ENCODE measurements around the gene GP5. TPM values are rescaled to one million over a fixed set of nuclear protein-coding genes. Genes with fewer than 3 reads are reported as not detected.

GP5 gene
- total RNA-seq, 1 experiment from 2014 or later, result 0.21 TPM

DNA sequence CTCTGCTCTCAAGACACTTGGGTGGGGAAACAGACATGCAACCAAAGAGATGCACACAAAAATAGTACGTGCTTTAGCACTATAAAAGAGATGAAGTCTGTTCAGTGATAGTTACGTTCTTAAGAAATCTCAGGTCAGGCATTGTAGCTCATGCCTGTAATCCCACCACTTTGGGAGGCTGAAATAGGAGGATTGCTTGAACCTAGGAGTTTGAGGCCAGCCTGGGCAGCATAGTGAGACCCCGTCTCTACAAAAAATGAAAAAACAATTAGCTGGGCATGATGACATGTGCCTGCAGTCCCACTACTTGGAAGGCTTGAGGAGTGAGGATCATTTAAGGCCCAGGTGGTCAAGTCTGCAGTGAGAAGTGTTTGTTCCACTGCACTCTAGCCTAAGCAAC, 35.4 kb upstream of the GP5 start:
- no peaks in the 10 kb centered on the region for H3K4me1 Mint-ChIP-seq (ENCODE audit: low read depth, unreplicated experiment)
- peaks cover 50% of the 10 kb centered on the region for H3K36me3 Mint-ChIP-seq (ENCODE audit: insufficient read depth, unreplicated experiment)
- no peaks in the 10 kb centered on the region for H3K9me3 Mint-ChIP-seq (ENCODE audit: low read depth, unreplicated experiment)
- BruUV-seq (replicated peaks), result no TSS peak
- no peak for TF ChIP-seq CTCF (IDR thresholded peaks at IDR 0.05; ENCODE audit: unreplicated experiment)
- intact Hi-C loops (cut with micrococcal nuclease; ENCODE audit: unreplicated experiment), result no loop called here
- no peak overlapping the region for H3K27ac Mint-ChIP-seq (ENCODE audit: unreplicated experiment)
- CTCF ChIA-PET, result no interaction called here
- no peaks in the 10 kb centered on the region for H3K27me3 Mint-ChIP-seq (ENCODE audit: unreplicated experiment)
- H3K4me3 Mint-ChIP-seq (ENCODE audit: low read depth, unreplicated experiment), result no peak overlapping the region
- DNase-seq, result no peak

DNA sequence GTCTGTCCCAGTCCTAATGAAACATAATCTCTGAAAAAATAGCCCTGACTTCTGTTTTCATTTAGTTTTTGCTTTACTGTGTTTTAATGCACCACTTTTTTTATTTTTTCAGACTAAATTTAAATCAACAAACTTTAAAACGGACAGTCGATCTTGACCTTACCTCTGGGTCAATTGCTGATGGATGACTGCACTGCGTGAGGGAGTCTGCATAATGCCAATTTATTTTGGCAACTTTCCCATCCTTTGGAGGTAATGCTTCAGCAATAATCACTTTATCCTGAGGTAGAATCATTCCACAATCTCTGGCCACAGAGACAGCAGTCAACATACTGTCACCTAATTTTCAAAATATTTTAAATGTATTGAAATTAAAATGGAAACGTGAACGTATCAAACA, 32.5 kb upstream of the GP5 start:
- no peaks in the 10 kb centered on the region for H3K27me3 Mint-ChIP-seq (ENCODE audit: unreplicated experiment)
- no TSS peak for BruUV-seq (replicated peaks)
- H3K4me3 Mint-ChIP-seq (ENCODE audit: low read depth, unreplicated experiment), result no peak overlapping the region
- no peaks in the 10 kb centered on the region for H3K9me3 Mint-ChIP-seq (ENCODE audit: low read depth, unreplicated experiment)
- H3K36me3 Mint-ChIP-seq (ENCODE audit: insufficient read depth, unreplicated experiment), result peaks cover 47% of the 10 kb centered on the region
- H3K4me1 Mint-ChIP-seq (ENCODE audit: low read depth, unreplicated experiment), result no peaks in the 10 kb centered on the region
- CTCF ChIA-PET, result no interaction called here
- H3K27ac Mint-ChIP-seq (ENCODE audit: unreplicated experiment), result no peak overlapping the region
- intact Hi-C loops (cut with micrococcal nuclease; ENCODE audit: unreplicated experiment), result no loop called here
- DNase-seq, result no peak
- TF ChIP-seq CTCF (IDR thresholded peaks at IDR 0.05; ENCODE audit: unreplicated experiment), result no peak

DNA sequence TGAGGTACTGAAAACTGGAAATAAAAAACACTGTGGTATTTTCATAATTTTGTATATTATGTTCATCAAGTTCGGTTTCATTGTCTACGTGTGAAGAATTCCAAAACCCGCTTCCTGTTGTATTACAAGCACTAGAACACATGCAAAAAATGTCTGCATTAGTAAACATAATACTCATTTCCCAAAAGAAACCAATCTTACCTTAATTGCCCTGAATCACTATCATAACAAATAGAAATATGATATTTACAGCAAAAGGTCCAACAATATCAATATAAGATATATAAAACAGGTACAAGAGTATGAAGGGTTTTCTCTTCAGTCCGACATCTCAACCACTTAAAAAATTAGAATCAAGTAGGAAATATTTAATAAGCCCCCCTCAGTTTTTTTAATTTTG, 26.3 kb upstream of the GP5 start:
- Mint-ChIP-seq H3K9me3 (ENCODE audit: low read depth, unreplicated experiment) (no peaks in the 10 kb centered on the region), H3K27me3 (ENCODE audit: unreplicated experiment) (no peaks in the 10 kb centered on the region), H3K4me1 (ENCODE audit: low read depth, unreplicated experiment) (no peaks in the 10 kb centered on the region), H3K27ac (ENCODE audit: unreplicated experiment) (no peak overlapping the region), H3K4me3 (ENCODE audit: low read depth, unreplicated experiment) (no peak overlapping the region), H3K36me3 (ENCODE audit: insufficient read depth, unreplicated experiment) (peaks cover 39% of the 10 kb centered on the region)
- intact Hi-C loops (cut with micrococcal nuclease; ENCODE audit: unreplicated experiment), result no loop called here
- BruUV-seq (replicated peaks), result no TSS peak
- CTCF ChIA-PET, result no interaction called here
- TF ChIP-seq CTCF (IDR thresholded peaks at IDR 0.05; ENCODE audit: unreplicated experiment), result no peak
- DNase-seq, result no peak

GRCh38 chr3:194424953-194425352, 25.9 kb upstream of the GP5 start:
- DNase-seq, result no peak
- Mint-ChIP-seq H3K36me3 (ENCODE audit: insufficient read depth, unreplicated experiment) (peaks cover 35% of the 10 kb centered on the region), H3K4me3 (ENCODE audit: low read depth, unreplicated experiment) (no peak overlapping the region), H3K4me1 (ENCODE audit: low read depth, unreplicated experiment) (no peaks in the 10 kb centered on the region), H3K27me3 (ENCODE audit: unreplicated experiment) (no peaks in the 10 kb centered on the region), H3K9me3 (ENCODE audit: low read depth, unreplicated experiment) (no peaks in the 10 kb centered on the region), H3K27ac (ENCODE audit: unreplicated experiment) (no peak overlapping the region)
- CTCF ChIA-PET, result no interaction called here
- intact Hi-C loops (cut with micrococcal nuclease; ENCODE audit: unreplicated experiment), result no loop called here
- no TSS peak for BruUV-seq (replicated peaks)
- no peak for TF ChIP-seq CTCF (IDR thresholded peaks at IDR 0.05; ENCODE audit: unreplicated experiment)

GRCh38 chr3:194424373-194424772, 25.3 kb upstream of the GP5 start:
- H3K4me3 Mint-ChIP-seq (ENCODE audit: low read depth, unreplicated experiment), result no peak overlapping the region
- no peak overlapping the region for H3K27ac Mint-ChIP-seq (ENCODE audit: unreplicated experiment)
- DNase-seq, result no peak
- no peaks in the 10 kb centered on the region for H3K9me3 Mint-ChIP-seq (ENCODE audit: low read depth, unreplicated experiment)
- no peaks in the 10 kb centered on the region for H3K4me1 Mint-ChIP-seq (ENCODE audit: low read depth, unreplicated experiment)
- no TSS peak for BruUV-seq (replicated peaks)
- H3K27me3 Mint-ChIP-seq (ENCODE audit: unreplicated experiment), result no peaks in the 10 kb centered on the region
- CTCF ChIA-PET, result interaction anchor here (0.5 kb wide), 1 partner anchor 44 kb away, joined by 5 read pairs; no protein-coding TSS in a partner anchor
- peaks cover 31% of the 10 kb centered on the region for H3K36me3 Mint-ChIP-seq (ENCODE audit: insufficient read depth, unreplicated experiment)
- intact Hi-C loops (cut with micrococcal nuclease; ENCODE audit: unreplicated experiment), result no loop called here
- TF ChIP-seq CTCF (IDR thresholded peaks at IDR 0.05; ENCODE audit: unreplicated experiment), result no peak

Measured in Calu3 (cell line).